ENCODE results near the gene CDYL2.

DNA sequence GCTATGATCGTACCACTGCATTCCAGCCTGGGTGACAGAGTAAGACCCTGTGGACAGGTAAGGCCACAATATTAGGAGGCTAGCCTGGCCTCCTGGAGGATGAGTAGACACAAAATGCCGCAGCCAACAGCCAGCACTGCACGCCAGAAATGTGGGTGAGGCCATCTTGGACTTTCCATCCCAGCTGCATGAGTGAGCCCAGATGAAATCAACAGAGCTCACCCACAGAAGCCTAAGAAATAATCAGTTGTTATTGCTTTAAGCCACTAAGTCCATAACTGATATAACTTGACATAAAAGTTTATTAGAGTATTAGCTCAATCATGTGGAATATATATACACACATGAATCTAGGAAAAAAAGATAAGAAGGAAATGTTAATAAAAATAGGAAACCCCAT, 101.7 kb downstream of the CDYL2 start:
- no peak for TF ChIP-seq CTCF (IDR thresholded peaks at IDR 0.05; ENCODE audit: insufficient read depth, low read depth, low read length)
- TF ChIP-seq EZH2 (IDR thresholded peaks at IDR 0.05; ENCODE audit: insufficient read depth, low read length) = no peak
